HG03103 (cell line): ENCODE results near the gene DUXB.

Source experiments
- ATAC-seq: cut with Tn5 transposase; IDR thresholded peaks from one replicate; pipeline ENCODE4 v1.9.1; 2021; ENCODE audit warnings: low read depth; ENCODE audit not compliant: unreplicated experiment

DUXB gene, protein sequence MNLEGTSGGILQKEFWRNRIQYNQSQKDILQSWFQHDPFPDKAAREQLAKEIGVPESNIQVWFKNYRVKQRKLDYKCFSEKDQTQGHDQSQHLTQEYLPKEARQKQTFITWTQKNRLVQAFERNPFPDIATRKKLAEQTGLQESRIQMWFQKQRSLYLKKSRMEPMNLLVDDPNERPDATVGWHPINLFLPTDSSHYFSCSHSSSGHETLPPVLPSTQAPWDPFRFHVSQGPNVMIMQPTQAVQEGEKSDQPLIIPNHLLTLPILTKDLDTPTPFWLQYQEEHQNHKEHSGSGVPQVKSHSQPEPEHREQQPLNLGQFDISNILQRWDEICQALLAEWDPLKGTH

DNA sequence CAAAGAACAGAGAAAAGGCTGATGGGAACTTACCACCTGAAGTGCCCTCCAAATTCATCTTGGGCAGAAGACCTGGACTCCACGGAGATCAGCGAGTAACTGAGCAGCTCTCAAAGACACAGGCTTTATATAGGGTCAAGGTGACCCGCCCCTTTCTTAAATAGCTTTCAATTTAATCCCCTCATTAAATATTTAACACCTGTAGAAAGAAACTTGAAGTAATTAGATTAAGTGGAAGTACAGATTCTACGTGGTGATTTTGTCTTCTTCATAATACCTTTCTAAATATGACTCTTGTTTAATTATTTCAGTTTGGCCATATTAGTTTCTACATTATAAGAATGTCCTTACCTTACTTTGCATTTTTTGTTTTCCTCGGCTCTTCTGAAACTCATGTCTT is at the start of gene DUXB:
Gene DUXB, minus strand, starts transcription at position 101 of the 400 bp plus-strand sequence. Its CDS starts 43 bp downstream, at position 58.
- ATAC-seq, result no peak

- no peak for ATAC-seq
Observed at GRCh38 chr16:75750528-75750927, 49.3 kb upstream of the DUXB start.

GRCh38 chr16:75746359-75746758 is 45.1 kb upstream of the DUXB start:
- no peak for ATAC-seq

- peak; percentile 78 for ATAC-seq
Observed at GRCh38 chr16:75745823-75746222, 44.6 kb upstream of the DUXB start.

- ATAC-seq, result peak; percentile 45
Observed at GRCh38 chr16:75745242-75745641, 44.0 kb upstream of the DUXB start.

DNA sequence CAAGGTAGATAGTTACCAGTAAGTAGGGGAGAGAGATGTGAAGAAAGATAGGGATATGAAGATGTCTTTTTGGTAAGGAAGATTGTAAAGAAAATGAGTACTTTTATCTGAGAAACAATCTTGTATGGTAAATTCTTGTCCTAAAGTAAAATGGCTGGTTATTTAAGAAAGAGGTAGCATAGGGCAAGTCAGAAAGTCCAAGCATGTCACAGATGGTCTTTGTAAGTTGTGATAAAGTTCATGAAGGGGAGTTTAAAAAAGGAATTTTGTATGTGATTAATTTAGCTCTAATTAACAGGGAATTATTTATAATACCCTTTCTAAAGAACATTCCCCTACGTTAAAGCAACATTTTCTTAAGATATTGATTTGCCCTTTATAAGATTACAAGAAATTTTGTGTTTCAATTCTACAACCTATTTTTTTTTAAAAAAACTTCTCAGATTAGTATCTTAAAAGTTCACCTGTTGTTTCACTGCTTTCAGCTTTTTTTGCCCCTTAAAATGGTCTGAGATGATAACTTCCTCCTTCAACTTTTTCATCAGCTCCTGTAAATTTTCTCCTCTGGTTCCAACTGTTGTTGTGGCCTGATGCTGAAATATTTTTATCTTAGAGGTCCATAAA is 41.3 kb upstream of the DUXB start:
- no peak for ATAC-seq

- no peak for ATAC-seq
Observed at GRCh38 chr16:75733305-75734211, 32.3 kb upstream of the DUXB start.

DNA sequence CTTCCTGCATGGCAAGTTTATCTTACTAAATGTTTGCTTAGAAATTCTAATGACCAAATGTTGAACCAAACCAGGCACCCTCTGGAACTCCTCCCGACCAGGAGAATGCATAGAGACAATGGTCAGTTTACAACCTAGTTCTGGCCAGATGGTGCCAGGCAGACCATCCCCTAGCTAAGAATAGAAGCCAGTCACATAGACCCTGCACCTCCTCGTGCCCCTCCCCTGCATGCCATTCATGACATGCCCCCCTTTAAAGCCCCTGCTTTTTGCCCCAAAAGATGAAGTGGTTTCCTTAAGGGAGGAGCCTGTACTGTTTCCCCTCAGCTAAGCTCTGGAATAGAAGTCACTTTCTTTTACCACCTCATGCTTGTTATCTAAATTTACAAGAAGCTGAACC is 31.6 kb upstream of the DUXB start:
- ATAC-seq, result no peak

DNA sequence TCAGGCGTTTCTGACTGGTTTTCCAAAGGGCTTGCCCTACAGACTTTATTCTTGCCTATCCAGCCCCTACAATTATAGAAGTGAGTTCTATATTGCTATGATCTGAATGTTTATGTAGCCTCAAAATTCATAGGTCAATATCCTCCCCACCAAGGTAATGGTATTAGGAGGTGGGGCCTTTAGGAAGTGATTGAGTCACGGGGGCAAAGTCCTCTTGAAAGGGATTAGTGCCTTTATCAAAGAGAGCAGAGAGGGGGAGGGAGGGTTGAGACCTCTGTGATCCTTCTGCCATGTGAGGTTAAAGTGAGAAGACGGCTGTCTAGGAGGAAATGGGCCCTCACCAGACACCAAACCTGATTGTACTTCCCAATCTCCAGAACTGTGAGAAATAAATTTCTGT is 26.0 kb upstream of the DUXB start:
- ATAC-seq, result no peak

DNA sequence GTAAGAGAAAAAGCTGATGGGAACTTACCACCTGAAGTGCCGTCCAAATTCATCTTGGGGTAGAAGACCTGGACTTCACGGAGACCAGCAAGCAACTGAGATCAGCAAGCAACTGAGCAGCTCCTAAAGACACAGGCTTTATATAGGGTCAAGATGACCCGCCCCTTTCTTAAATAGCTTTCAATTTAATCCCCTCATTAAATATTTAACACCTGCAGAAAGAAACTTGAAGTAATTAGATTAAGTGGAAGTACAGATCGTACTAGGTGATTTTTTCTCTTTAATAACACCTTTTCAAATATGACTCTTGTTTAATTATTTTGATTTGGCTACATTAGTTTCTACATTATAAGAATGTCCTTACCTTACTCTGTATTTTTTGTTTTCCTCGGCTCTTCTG is 25.1 kb upstream of the DUXB start, which contains the start of gene CPHXL:
Gene CPHXL, minus strand, starts transcription at position 101 of the 400 bp plus-strand sequence. Its CDS starts 48 bp downstream, at position 53.
- ATAC-seq, result no peak

- no peak for ATAC-seq
Observed at GRCh38 chr16:75718452-75718851, 17.2 kb upstream of the DUXB start.

DNA sequence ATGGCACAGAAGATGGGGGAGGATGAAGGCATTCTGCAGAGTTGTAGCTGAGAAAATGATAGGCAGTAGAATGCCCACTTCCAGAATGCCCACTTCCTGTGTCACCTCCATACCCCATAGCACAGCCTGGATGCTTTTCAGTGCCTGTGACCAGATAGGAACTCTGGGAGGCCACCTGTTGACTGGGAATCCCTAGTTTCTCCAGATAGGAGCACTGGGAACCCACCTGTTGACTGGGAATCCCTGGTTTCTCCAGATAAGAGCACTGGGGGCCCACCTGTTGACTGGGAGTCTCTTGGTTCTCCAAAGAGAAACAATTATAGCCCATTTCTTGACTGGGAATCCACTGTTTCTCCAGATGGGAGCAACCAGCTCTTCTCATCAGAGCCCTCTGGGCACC is 13.4 kb upstream of the DUXB start:
- ATAC-seq, result no peak

DNA sequence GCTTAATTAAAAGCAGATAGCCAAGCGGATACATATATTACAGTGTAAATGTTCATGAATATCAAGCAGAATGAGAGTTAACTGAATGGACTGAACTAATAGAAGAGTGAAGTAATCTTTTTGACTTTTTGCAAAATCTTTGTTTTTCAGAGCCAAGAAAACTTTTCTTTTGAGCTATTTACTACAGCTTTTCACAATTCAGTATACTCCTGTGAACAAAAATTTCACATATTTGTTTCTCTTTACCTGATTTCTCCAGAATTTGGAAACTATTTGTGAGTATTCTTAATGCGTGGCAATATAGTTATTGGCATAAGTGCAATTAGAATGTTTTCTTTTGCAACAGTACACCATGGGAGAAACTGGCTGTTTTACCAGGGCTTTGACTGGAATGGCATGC is 9.1 kb upstream of the DUXB start:
- ATAC-seq, result no peak

DNA sequence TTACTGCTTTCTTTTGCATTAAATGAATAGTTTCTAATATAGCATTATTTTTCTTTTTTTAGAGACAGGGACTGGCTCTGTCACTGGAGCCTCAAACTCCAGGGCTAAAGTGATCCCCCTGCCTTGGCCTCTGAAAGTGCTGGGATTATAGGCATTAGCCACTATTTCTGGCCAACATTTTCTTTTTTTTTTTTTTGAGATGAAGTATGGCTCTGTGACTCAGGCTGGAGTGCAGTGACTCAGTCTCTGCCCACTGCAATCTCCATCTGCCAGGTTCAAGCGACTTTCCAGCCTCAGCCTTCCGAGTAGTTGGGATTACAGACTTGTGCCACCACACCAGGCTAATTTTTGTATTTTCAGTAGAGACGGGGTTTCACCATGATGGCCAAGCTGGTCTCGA is 2.0 kb upstream of the DUXB start:
- ATAC-seq, result no peak

DNA sequence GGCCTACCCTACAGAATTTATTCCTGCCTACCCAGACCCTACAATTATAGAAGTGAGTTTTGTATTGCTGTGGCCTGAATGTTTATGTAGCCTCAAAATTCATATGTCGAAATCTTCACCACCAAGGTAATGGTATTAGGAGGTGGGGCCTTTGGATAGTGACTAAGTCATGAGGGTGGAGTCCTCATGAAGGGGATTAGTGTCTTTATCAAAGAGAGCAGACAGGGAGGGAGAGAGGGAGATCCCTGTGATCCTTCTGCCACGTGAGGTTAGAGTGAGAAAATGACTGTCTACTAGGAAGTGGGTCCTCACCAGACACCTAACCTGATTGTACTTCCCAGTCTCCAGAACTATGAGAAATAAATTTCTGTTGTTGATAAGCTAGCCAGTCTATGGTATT is 981 bp upstream of the DUXB start:
- ATAC-seq, result no peak

GRCh38 chr16:75697571-75697970 is 3.7 kb downstream of the DUXB start:
- no peak for ATAC-seq

DNA sequence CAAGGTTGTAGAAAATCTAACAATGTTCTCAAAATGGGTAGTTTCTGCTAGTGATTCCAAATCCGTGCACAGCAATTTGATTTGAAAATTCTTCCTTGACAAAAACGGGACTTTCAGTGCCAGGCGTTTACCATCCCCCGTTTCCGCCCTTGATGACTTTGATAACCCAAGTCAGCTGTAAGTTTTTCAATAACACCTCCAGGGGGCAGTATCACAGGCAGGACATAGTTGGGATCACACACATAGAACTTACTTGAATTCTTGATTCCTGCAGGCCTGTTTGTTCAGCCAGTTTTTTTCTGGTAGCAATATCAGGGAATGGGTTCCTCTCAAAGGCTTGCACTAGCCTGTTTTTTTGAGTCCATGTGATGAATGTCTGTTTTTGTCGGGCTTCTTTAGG is 5.6 kb downstream of the DUXB start:
- no peak for ATAC-seq

DNA sequence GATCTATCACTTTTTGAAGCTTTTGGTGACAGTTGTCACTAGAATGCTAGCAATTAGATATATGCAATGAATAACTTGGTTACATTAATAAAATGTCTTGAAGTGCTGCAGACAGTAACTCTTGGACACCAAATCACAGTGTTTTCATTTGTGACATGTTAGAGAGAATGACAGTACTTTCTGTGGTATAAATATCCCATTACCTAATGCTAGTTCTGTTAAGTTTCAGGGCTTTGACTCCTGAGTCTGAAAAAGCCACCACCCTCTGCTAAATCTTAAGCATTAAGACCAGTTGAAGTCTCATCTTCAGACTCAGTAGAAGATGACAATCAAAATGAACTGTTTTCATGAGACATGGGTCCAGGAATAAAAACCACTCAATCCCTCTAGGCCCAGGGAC is 13.9 kb downstream of the DUXB start:
- peak; percentile 76 for ATAC-seq

- ATAC-seq, result no peak
Observed at GRCh38 chr16:75682308-75682707, 19.0 kb downstream of the DUXB start.

GRCh38 chr16:75679366-75679765 is 21.9 kb downstream of the DUXB start:
- no peak for ATAC-seq

GRCh38 chr16:75676909-75677308 is 24.4 kb downstream of the DUXB start, which contains the start of gene CPHXL2:
CPHXL2 (minus strand) TSS chr16:75677009; CDS start chr16:75676999, 10 bp downstream.
- ATAC-seq, result no peak
